Lower lobe of right lung (tissue), 2 donors: Measurements from ENCODE around the gene IL12RB1. TPM values are rescaled to one million over a fixed set of nuclear protein-coding genes. Genes with fewer than 3 reads are reported as not detected.

Experiments
- ATAC-seq, 2 donors: fragments of 200-7000 bp; cut with Tn5 transposase; one replicate each; pipeline ENCODE4 v1.9.1; 2020 to 2022; ENCODE audit warnings: mild to moderate bottlenecking in 2 of 2, moderate library complexity in 2 of 2
- DNase-seq: peaks from one replicate; pipeline ENCODE4 v3.0.0-alpha.2; 2020
- H3K27ac ChIP-seq: fragments of 200-600 bp; one replicate; pipeline ENCODE4 v1.8.0; 2022
- H3K27me3 ChIP-seq: fragments of 200-600 bp; one replicate; pipeline ENCODE4 v1.8.0; 2022; ENCODE audit warnings: low read depth
- H3K36me3 ChIP-seq: fragments of 200-600 bp; one replicate; pipeline ENCODE4 v1.8.0; 2022; ENCODE audit warnings: mild to moderate bottlenecking
- H3K4me1 ChIP-seq: fragments of 200-600 bp; one replicate; pipeline ENCODE4 v1.8.0; 2022
- H3K4me3 ChIP-seq: fragments of 200-600 bp; one replicate; pipeline ENCODE4 v1.8.0; 2022; ENCODE audit warnings: mild to moderate bottlenecking
- H3K9me3 ChIP-seq: fragments of 200-600 bp; one replicate; pipeline ENCODE4 v1.8.0; 2022
- CTCF ChIP-seq: fragments of 200-600 bp; IDR thresholded peaks from one replicate; pipeline ENCODE4 v1.8.0; 2022; ENCODE audit warnings: antibody characterized with exemption, mild to moderate bottlenecking
- intact Hi-C: fragments of 100-400 bp; cut with DNase I; formaldehyde crosslinking; loops from one replicate; pipeline ENCODE4 v1.11.0; 2022
- total RNA-seq: library from RNA; stranded (reverse); fragmentation: NEBNext Ultra II Directional; extraction: Animal tissue kit (Norgen Biotek cat#: 25700); gene quantifications from one replicate; pipeline ENCODE4 v1.2.1, GENCODE V29; 2021
- donor health status: DM: no; HTN: yes; CAD: no; lungs with severe emphysema.

Gene IL12RB1
- total RNA-seq, 1 donor from 2014 or later: 14.6 TPM

GRCh38 chr19:18070181-18070580, 16.6 kb downstream of the IL12RB1 start:
- Histone ChIP-seq H3K4me3 (no peak overlapping the region), H3K9me3 (no peaks in the 10 kb centered on the region), H3K4me1 (no peaks in the 10 kb centered on the region), H3K27ac (no peak overlapping the region), H3K36me3 (no peaks in the 10 kb centered on the region), H3K27me3 (no peaks in the 10 kb centered on the region)
- DNase-seq (no peak), ATAC-seq (peak; percentile 57 to 71)
- TF ChIP-seq CTCF: no peak
- intact Hi-C loops: no loop called here

DNA sequence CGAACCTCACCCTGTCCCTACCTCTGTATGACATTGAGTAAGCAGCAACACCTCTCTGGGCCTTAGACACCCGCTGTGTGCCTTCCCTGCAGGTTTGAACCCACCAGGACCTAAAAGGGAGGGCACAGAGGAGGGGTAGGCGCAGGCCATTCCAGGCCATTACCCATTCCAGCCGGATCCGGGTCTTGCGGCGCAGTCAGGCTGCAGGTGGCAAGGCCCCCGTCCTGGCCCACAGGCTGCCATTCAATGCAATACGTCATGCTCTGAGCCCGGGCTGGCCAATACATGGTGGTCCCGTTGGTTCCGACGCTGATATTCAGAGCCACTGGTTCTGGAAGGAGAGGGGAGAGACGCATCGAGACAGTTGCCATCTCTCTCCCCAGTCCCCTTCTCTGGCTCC, 17.4 kb downstream of the IL12RB1 start:
- H3K27me3 ChIP-seq: no peaks in the 10 kb centered on the region
- no peaks in the 10 kb centered on the region for H3K4me1 ChIP-seq
- no peak for TF ChIP-seq CTCF
- no peak for ATAC-seq
- H3K4me3 ChIP-seq: no peak overlapping the region
- H3K27ac ChIP-seq: no peak overlapping the region
- intact Hi-C loops: no loop called here
- no peak for DNase-seq
- H3K36me3 ChIP-seq: no peaks in the 10 kb centered on the region
- no peaks in the 10 kb centered on the region for H3K9me3 ChIP-seq

DNA sequence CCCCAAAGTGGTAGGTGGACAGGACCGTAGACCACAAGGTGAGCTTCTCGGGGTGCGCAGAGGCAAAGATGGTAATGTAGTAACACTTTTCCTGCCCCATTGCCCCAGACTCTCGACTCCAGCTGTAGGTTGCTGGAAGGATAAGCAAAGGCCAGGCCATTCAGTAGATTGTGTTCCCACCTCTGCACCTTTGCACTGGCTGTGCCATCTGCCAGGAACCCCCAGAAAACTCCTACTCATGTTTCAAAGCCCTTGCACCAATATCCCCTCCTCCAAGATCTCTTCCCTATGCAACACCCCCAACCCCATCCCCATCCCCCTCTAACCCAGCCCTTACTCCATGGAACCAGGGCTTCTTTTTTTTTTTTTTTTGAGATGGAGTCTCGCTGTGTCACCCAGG, 18.3 kb downstream of the IL12RB1 start:
- Histone ChIP-seq H3K27ac (no peak overlapping the region), H3K36me3 (no peaks in the 10 kb centered on the region), H3K9me3 (no peaks in the 10 kb centered on the region), H3K27me3 (no peaks in the 10 kb centered on the region), H3K4me3 (no peak overlapping the region), H3K4me1 (no peaks in the 10 kb centered on the region)
- intact Hi-C loops: no loop called here
- no peak for TF ChIP-seq CTCF
- ATAC-seq (no peak), DNase-seq (no peak)

GRCh38 chr19:18065173-18065495, 21.6 kb downstream of the IL12RB1 start:
- intact Hi-C loops: no loop called here
- TF ChIP-seq CTCF: no peak

DNA sequence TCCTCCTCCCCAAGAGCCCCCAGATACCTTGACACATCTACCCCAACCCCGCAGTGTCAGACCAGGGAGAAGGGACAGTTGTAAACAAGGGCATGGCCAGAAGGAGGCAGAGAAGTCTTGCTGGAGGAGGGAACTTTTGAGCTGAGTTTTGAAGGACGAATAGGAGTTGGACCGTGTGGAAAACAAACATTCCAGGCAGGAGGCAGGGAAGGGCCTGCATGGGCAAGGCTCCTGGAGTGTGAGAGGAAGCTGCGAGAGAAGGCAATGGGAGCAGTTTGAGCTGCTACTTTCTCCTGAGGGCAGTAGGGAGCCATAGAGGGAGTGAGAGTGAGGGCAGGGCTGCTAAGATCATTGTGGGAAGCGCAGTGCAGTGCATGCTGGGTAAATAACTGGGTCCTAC, 23.3 kb downstream of the IL12RB1 start:
- Histone ChIP-seq H3K36me3 (no peaks in the 10 kb centered on the region), H3K4me3 (no peak overlapping the region), H3K27me3 (no peaks in the 10 kb centered on the region), H3K4me1 (peaks cover 3% of the 10 kb centered on the region), H3K9me3 (no peaks in the 10 kb centered on the region), H3K27ac (no peak overlapping the region)
- no peak for TF ChIP-seq CTCF
- no peak for ATAC-seq
- DNase-seq: no peak
- intact Hi-C loops: no loop called here

More at GRCh38 chr19:18065173-18065495, 21.6 kb downstream of the IL12RB1 start:
- DNase-seq (no peak), ATAC-seq (no peak)
- H3K27me3 ChIP-seq: no peaks in the 10 kb centered on the region
- H3K9me3 ChIP-seq: no peaks in the 10 kb centered on the region
- no peak overlapping the region for H3K27ac ChIP-seq
- H3K4me1 ChIP-seq: no peaks in the 10 kb centered on the region
- H3K4me3 ChIP-seq: no peak overlapping the region
- H3K36me3 ChIP-seq: no peaks in the 10 kb centered on the region

GRCh38 chr19:18062028-18062427, 24.7 kb downstream of the IL12RB1 start:
- Histone ChIP-seq H3K4me3 (no peak overlapping the region), H3K9me3 (no peaks in the 10 kb centered on the region), H3K27ac (no peak overlapping the region), H3K4me1 (peaks cover 12% of the 10 kb centered on the region), H3K36me3 (no peaks in the 10 kb centered on the region), H3K27me3 (no peaks in the 10 kb centered on the region)
- intact Hi-C loops: no loop called here
- ATAC-seq (no peak), DNase-seq (no peak)
- no peak for TF ChIP-seq CTCF
